Subcutaneous abdominal adipose tissue (tissue), 5 donors: ENCODE measurements around the gene COX8C.

Experiments
- H3K27ac ChIP-seq: one replicate; pipeline ENCODE4 v1.7.0; 2013; ENCODE audit warnings: low read depth, mild to moderate bottlenecking, inconsistent platforms, low read length, moderate library complexity
- H3K27me3 ChIP-seq, 5 donors: one replicate each; pipeline ENCODE4 v1.7.0; 2013; ENCODE audit warnings: low read length in 5 of 5, inconsistent platforms in 1 of 5; ENCODE audit not compliant: control insufficient read depth in 5 of 5, insufficient read depth in 4 of 5
- H3K36me3 ChIP-seq, 5 donors: one replicate each; pipeline ENCODE4 v1.7.0; 2013; ENCODE audit warnings: low read length in 5 of 5; ENCODE audit not compliant: control insufficient read depth in 5 of 5, insufficient read depth in 5 of 5
- H3K4me1 ChIP-seq, 5 donors: one replicate each; pipeline ENCODE4 v1.7.0; 2013; ENCODE audit warnings: low read length in 5 of 5, mild to moderate bottlenecking in 3 of 5, moderate library complexity in 1 of 5; ENCODE audit not compliant: control insufficient read depth in 5 of 5, insufficient read depth in 5 of 5
- H3K4me3 ChIP-seq, 5 donors: one replicate each; pipeline ENCODE4 v1.7.0; 2013; ENCODE audit warnings: low read length in 5 of 5, low read depth in 1 of 5
- H3K9ac ChIP-seq, 5 donors: one replicate each; pipeline ENCODE4 v1.7.0; 2013; ENCODE audit warnings: low read length in 5 of 5, mild to moderate bottlenecking in 4 of 5, moderate library complexity in 3 of 5
- H3K9me3 ChIP-seq, 5 donors: one replicate each; pipeline ENCODE4 v1.7.0; 2013; ENCODE audit warnings: low read length in 5 of 5; ENCODE audit not compliant: control insufficient read depth in 5 of 5
- donor health status: healthy.
- donor health status: healthy.
- donor health status: healthy.
- donor health status: healthy.
- donor health status: healthy.

The COX8C gene

DNA sequence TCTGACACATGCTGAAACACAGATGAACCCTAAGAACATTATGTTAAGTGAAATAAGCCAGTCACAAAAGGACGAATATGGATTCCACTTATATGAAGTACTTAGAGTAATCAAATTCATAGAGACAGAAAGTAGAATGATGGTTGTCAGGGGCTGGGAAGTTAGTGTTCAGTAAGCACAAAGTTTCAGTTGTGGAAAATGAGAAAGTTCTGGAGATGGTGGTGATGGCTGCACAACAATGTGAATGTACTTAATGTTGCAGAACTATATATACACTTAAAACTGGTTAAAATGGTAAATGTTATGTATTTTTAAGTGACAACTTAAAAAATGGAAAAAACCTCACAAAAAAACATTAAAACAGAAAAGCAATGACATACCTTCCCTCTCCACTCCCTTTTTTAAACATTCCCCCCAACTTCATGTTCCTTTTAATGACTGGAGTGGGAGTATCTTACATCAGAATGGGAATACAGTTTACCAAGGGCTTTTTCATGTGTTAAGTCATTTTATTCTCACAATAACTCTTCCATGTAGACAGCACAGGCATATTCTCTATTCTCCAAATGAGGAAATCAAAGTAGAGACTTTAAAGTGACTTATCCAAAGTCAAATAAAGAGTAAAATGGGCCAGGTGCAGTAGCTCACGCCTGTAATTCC lies 38.2 kb upstream of the COX8C start:
- H3K4me1 ChIP-seq: peaks cover 0 to 28% (median 22%) of the 10 kb centered on the region in 5 donors
- H3K27ac ChIP-seq: no peak overlapping the region
- H3K9me3 ChIP-seq: no peaks in the 10 kb centered on the region
- H3K4me3 ChIP-seq: no peak overlapping the region
- H3K36me3 ChIP-seq: no peaks in the 10 kb centered on the region
- no peaks in the 10 kb centered on the region for H3K27me3 ChIP-seq
- no peak overlapping the region for H3K9ac ChIP-seq

DNA sequence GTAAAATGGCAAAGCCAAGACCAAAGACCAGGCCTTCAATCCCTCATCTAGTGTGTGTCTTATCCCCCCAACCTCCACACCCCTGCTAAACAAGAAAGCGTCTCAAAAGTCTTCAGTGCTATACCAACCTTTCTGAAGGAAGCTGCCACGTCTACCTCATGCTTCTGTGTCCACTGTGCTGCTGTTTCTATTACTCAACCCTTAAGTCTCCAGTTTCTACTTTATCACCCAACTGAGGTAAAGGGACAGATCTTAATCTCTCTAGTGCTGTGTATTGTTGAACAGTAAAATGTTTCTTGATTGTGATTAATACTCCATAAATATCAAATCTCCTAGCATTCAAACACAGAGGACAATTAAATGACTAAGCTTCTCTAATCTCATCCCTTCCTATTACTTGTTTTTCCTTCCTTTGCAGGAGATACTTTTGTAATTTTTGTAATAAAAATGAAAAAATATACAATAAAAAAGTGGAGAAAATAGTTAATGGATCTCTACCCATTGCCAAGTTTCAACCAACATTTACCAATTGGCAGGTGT lies 37.5 kb upstream of the COX8C start:
- no peaks in the 10 kb centered on the region for H3K36me3 ChIP-seq
- H3K27me3 ChIP-seq: no peaks in the 10 kb centered on the region
- no peak overlapping the region for H3K9ac ChIP-seq
- H3K4me3 ChIP-seq: no peak overlapping the region
- H3K27ac ChIP-seq: no peak overlapping the region
- peaks cover 0 to 25% (median 17%) of the 10 kb centered on the region in 5 donors for H3K4me1 ChIP-seq
- H3K9me3 ChIP-seq: no peaks in the 10 kb centered on the region

DNA sequence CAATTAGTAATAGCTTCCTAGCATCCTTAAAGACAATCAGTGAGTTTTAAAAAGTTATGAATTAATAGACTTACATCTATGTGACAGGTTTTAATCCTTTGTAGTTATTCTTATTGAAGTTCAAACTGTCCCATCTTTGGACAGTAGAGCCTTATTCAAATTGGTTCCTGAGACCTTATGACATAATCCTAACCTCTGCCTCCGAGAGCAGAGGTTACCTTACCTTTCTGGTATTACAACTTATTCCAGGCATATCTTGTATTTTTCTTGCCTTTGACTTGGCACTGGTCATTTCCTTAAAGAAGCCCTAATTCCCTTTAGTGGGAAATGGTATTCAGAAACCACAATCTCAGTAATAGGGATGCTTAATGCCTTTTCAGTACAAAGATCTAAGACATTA lies 35.9 kb upstream of the COX8C start:
- Histone ChIP-seq H3K27me3 (no peaks in the 10 kb centered on the region), H3K9ac (no peak overlapping the region), H3K36me3 (no peaks in the 10 kb centered on the region), H3K4me1 (peaks cover 0 to 22% (median 17%) of the 10 kb centered on the region in 5 donors), H3K4me3 (no peak overlapping the region), H3K27ac (no peak overlapping the region), H3K9me3 (no peaks in the 10 kb centered on the region)

DNA sequence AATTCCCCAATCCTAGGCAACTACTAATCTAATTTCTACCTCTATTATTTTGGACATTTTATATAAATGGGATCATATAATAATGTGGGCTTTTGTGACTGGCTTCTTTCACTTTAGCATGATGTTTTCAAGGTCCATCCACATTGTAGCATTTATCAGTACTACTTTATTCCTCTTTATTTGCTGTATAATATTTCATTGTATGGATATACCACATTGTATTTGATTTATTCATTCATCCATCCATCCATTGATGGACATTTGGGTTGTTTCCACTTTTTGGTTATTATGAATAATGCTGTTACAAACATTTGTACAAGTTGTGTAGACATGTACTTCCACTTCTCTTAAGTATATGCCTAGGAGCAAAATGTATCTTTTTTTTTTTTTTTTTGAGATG lies 31.4 kb upstream of the COX8C start:
- H3K9ac ChIP-seq: no peak overlapping the region
- no peak overlapping the region for H3K27ac ChIP-seq
- H3K4me1 ChIP-seq: peaks cover 0 to 24% (median 19%) of the 10 kb centered on the region in 5 donors
- no peaks in the 10 kb centered on the region for H3K27me3 ChIP-seq
- no peaks in the 10 kb centered on the region for H3K9me3 ChIP-seq
- no peaks in the 10 kb centered on the region for H3K36me3 ChIP-seq
- no peak overlapping the region for H3K4me3 ChIP-seq

DNA sequence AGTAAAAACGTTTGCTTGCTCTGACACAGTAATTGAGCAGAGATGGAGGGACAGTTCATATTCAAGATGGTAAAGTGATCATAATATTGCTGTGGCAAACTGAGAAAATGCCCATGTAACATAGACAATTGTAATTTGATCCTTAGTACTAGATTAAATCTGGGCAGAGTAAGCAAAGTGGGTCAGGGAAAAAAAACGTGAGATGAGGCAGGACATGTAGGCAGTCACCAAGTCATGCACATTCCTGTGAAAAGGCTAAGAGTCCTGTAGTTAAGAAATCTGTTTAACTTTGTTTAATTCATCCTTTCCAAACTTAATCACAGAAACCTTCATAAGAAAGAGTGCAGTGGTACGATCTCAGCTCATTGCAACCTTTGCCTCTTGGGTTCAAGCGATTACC lies 30.3 kb upstream of the COX8C start:
- no peak overlapping the region for H3K27ac ChIP-seq
- H3K36me3 ChIP-seq: no peaks in the 10 kb centered on the region
- H3K4me1 ChIP-seq: peaks cover 0 to 20% (median 19%) of the 10 kb centered on the region in 5 donors

DNA sequence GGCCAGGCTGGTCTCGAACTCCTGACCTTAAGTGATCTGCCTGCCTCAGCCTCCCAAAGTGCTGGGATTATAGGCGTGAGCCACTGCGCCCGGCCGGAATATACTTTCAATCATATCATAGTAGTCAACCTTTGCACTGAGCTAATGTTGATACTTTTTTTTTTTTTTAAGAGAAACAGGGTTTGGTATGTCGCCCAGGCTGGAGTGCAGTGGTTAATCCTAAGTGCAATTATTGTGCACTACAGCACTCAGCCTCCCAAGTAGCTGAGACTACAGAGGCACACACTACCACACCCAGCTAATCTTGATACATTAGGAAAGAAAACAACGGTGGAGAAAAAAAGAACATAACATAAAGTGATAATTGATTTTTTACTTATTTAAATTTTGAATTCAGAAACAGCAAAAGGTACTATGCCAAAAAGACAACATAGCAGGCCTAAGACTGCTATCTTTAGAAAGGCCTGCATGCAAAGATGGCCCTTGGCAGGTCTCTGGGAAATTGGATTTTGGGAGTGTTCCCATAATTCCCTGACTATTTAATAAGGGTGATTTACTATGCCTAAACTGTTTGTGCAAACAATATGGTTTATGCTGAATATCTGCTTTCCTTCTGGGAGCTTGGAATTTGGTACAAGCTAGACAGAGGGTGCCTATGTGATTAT lies 29.6 kb upstream of the COX8C start:
- H3K9ac ChIP-seq: no peak overlapping the region
- H3K9me3 ChIP-seq: no peaks in the 10 kb centered on the region
- no peaks in the 10 kb centered on the region for H3K36me3 ChIP-seq
- H3K27ac ChIP-seq: no peak overlapping the region
- no peaks in the 10 kb centered on the region for H3K27me3 ChIP-seq
- H3K4me1 ChIP-seq: peaks cover 0 to 20% (median 19%) of the 10 kb centered on the region in 5 donors
- no peak overlapping the region for H3K4me3 ChIP-seq

More for the DNA sequence above, 30.3 kb upstream of the COX8C start:
- no peaks in the 10 kb centered on the region for H3K27me3 ChIP-seq
- H3K4me3 ChIP-seq: no peak overlapping the region
- H3K9ac ChIP-seq: no peak overlapping the region
- no peaks in the 10 kb centered on the region for H3K9me3 ChIP-seq

DNA sequence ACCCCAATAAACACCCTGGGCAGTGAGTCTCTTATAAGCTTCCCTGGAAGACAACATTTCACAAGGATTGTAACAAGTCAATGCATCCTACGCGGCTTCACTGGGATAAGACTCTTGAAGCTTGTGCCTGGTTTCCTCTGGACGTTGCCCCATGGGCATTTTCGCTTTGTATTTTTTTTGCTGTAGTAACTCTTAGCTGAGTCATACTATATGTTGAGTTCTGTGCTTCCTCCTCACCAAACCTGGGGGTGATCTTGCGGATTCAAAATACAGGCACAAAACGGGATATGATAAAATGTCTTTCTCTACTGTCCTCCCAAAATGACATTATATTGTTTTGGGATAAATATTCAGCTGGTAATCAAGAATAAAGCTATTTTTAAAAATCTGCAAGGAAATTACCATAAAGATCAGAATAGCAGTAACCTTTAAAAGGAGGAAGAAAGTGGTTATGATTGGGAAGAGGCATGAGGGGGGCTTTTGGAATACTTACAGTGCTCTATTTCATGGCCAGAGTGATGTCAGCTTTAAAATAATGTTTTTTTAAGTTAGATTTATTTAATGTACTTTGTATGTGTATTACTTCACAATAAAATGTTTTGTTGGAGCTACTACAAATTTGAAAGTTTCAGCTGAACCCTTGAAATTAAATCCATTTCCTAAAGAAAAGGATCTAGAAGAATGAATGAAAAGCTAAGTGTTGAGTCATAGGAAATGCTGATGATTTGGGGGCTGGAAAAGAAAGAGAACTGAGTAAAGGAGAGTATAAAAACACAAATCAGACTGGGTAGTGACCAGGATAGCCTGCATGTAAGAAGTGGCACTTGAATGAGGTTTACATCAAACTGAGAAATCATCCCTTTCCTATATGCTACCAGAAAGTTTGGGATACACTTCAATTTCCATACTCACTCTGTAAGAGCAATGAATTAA lies 28.8 kb upstream of the COX8C start:
- H3K9ac ChIP-seq: no peak overlapping the region
- no peak overlapping the region for H3K4me3 ChIP-seq
- H3K9me3 ChIP-seq: no peaks in the 10 kb centered on the region
- no peaks in the 10 kb centered on the region for H3K27me3 ChIP-seq
- H3K4me1 ChIP-seq: peaks cover 0 to 19% (median 16%) of the 10 kb centered on the region in 5 donors
- H3K27ac ChIP-seq: no peak overlapping the region
- no peaks in the 10 kb centered on the region for H3K36me3 ChIP-seq

DNA sequence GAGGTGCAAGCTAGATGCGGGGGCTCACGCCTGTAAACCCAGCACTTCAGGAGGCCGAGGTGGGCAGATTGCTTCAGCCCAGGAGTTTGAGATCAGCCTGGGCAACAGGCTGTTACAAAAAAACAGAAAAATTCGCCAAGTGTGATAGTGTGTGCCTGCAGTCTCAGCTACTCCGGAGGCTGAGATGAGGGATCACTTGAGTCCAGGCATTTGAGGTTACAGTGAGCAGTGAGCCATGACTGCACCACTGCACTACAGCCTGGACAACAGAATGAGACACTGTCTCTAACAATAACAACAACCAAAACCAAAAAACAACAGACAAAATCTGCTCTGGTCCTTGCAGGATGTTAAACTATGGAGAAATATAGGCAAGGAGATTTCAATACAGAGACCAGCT lies 28.1 kb upstream of the COX8C start:
- Histone ChIP-seq H3K27me3 (no peaks in the 10 kb centered on the region), H3K4me1 (peaks cover 0 to 21% (median 16%) of the 10 kb centered on the region in 5 donors), H3K9ac (no peak overlapping the region), H3K27ac (no peak overlapping the region), H3K36me3 (no peaks in the 10 kb centered on the region), H3K9me3 (no peaks in the 10 kb centered on the region), H3K4me3 (no peak overlapping the region)

DNA sequence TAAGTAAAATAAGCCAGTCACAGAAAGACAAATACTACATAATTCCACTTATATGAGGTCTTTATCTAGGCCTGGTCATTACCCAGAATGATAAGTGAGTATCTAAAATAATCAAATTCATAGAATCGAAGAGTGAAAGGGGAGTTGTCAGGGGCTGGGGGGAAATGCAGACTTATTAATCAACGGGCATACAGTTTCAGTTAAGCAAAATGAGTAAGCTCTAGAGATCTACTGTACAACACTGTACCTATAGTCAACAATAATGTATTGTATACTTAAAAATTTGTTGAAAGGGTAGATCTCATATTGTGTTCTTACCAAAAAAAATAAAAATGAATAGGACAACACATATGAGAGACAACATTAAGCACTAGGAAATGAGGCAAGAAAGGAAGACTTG lies 27.5 kb upstream of the COX8C start:
- Histone ChIP-seq H3K4me3 (no peak overlapping the region), H3K36me3 (no peaks in the 10 kb centered on the region), H3K9ac (no peak overlapping the region), H3K27me3 (no peaks in the 10 kb centered on the region), H3K9me3 (no peaks in the 10 kb centered on the region), H3K27ac (no peak overlapping the region), H3K4me1 (peaks cover 0 to 23% (median 16%) of the 10 kb centered on the region in 5 donors)
